Esophagus squamous epithelium (tissue), 4 donors: Measurements from ENCODE around the gene WFS1.

Experiments used
- CTCF ChIP-seq, 6 experiments: fragments of 450-650 bp in 4 of 6; fragments of 200-600 bp in 2 of 6; sonication (generic) in 2 of 6; IDR thresholded peaks; one replicate each; pipeline ENCODE4 v1.5.1; 2016 to 2019; ENCODE audit warnings: antibody characterized with exemption in 6 of 6, mild to moderate bottlenecking in 4 of 6, moderate library complexity in 4 of 6
- POLR2A ChIP-seq, 4 donors: fragments of 450-650 bp; IDR thresholded peaks; one replicate each; pipeline ENCODE4 v1.6.1; 2017; ENCODE audit warnings: antibody characterized with exemption in 4 of 4, mild to moderate bottlenecking in 4 of 4, moderate library complexity in 3 of 4

- TF ChIP-seq POLR2A (IDR thresholded peaks at IDR 0.05): no peak
- peak; percentile 47 to 88 (median 82) for TF ChIP-seq CTCF (IDR thresholded peaks at IDR 0.05)
These were observed 19.2 kb upstream of the WFS1 start for GRCh38 chr4:6250235-6250983.
